A204.1 (cell line): ENCODE results near the gene FLII.
"Not testable (repeated sequence)": the region's sequence is repeated elsewhere in the genome, so short reads cannot be mapped to it uniquely, and the experiment has no call there.

ENCODE experiments used
- FAIRE-seq: peaks from 2 replicates; lab custom pipeline; 2012; peaks lifted over from hg19 to GRCh38; lab: Jason Lieb, UNC

The FLII gene

DNA sequence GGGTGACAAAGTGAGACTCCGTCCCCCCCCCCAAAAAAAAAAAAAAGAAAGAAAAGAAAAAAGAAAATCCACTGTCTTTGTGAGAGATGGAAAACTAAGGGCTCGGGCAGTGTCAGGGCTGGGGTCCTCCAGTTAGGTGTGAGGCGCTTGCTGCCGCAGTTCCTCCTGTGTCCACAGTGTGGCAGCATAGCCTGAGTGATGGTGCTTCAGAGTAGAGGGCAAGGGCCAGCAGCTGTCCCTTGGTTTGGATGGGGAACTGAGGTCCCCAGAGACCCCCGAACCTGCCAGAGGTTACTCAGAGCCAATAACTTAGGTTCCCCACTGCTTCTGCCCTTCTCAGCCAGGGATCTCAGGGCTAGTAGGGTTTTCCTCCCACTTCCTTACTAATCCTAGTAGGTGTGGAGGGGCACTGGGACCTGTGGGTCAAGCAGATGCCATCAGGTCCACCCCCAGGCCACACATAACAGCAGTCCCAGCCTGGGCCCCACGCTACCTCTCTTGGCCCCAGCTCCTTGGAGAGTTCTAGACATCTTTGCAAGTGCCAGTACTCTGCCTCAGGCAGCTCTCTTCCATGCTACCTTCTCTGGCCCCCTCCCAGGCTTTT lies 41.0 kb downstream of the FLII start:
- FAIRE-seq = no peak

GRCh38 chr17:18216906-18217305 lies 41.6 kb downstream of the FLII start:
- FAIRE-seq = not testable (repeated sequence)

DNA sequence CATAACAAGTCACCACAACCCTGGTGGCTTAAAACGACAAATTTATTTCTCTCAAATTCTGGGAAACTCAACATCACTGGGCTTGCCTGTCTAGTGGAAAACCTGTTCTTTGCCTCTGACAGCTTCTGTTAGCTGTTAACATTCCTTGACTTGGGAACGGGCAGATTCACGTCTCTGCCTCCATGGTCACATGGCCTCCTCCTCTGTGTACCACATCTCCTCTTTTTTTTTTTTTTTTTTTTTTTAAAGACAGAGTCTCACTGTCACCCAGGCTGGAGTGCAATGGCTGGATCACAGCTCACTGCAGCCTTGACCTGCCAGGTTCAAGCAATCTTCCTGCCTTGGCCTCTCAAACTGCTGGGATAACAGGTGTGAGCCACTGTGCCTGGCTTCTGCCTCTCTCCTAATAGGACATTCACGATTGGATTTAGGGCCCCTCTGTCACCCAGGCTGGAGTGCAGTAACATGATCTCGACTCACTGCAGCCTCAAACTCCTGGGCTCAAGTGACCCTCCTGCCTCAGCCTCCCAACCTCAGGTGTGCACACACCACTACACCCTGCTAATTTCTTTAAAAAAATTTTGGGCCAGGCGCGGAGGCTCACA lies 44.8 kb downstream of the FLII start:
- FAIRE-seq = no peak

DNA sequence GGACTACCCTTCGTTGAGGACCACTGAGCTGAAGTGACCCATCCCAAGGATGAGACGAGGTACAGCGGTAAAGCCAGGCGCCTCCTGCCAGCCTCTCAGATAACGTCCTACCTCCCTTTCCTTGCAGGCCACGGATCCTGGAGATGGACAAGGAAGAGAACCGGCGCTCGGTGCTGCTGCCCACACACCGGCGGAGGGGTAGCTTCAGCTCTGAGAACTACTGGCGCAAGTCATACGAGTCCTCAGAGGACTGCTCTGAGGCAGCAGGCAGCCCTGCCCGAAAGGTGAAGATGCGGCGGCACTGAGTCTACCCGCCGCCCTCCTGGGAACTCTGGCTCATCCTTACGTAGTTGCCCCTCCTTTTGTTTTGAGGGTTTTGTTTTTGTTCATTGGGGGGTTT lies 50.4 kb downstream of the FLII start:
- FAIRE-seq = no peak

GRCh38 chr17:18206962-18207361 lies 51.6 kb downstream of the FLII start:
- FAIRE-seq = no peak

DNA sequence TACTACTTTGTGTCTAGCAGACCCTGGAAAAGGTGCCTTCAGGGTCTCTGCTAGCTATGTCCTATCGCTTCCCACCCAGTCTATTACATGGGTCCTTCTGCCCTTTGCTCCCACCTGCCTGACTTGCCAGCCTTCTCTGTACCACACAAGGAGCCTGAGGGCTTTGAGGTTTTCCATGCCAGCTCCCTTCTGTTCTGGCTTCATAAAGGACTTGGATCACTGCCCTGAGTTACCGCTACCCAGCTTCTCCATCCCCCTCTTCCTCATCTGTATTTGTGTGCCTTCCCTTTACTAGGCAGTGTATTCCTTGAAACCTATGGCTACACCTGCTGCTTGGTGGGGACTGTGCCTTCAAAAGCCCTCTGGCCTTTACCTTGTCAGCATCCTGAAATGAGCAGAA lies 52.7 kb downstream of the FLII start:
- no peak for FAIRE-seq

DNA sequence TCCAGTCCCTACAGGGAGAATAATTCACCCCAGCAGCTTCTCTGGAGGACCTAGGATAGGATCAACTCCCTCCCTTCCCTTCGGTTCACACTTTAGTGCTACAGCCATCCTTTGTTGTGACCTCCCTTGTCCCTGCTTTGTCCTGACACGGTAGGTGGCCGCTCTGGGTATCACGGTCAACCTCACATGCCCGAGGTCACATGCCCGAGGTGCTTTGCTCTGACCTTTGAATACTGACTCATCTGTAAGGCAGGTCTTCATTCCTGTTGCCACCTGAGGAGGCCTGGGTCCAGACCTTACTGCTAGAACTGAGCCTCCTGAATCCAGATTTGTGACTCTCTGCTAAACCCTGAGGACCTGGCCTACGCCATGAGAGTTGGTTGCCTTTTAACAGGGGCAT lies 55.2 kb downstream of the FLII start:
- no peak for FAIRE-seq

DNA sequence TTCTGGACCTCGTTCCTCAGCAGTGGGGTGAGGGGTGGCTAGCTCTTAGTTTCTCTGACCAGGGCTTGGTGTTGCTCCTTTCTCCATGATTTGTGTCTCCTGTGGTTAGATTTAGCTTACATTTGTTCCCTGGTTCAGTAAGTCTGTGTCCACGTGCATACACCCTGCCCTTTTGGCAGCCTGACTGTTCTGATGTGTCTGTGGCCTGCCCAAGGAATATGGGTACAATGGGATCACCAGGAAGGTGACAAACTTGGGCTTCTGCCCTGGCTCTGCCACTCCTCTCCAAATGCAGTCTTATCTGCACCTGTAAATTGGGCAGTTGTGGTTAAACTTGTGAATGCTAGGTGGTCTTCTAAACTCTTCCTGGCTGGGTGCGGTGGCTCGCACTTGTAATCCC lies 57.4 kb downstream of the FLII start:
- FAIRE-seq = no peak

DNA sequence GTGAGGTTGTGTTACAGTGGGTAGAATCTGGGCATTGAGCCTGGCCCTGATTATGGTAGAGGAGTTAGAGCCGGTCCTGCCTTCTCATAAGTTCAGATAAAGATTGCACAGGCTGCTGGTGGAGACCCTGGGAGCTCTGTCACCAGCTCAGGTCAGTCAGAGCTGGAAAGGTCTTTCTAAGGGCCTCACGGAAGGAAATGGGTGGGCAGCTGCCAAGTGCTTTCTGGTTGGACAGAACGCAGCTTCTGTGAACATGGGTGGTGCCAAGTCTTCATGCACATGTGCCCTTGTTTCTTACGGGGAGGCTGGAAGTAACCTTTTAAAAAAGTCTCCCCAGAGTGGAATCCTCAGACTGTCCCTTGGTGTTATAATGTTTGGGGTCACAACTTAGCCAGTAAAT lies 60.0 kb downstream of the FLII start:
- FAIRE-seq = no peak

GRCh38 chr17:18197535-18198194 lies 60.9 kb downstream of the FLII start:
- no peak for FAIRE-seq

- no peak for FAIRE-seq
Observed at GRCh38 chr17:18195246-18195645, 63.3 kb downstream of the FLII start.
